NCI-H748 (cell line): ENCODE data around the gene FUOM.
"Not testable (repeated sequence)": the region's sequence is repeated elsewhere in the genome, so short reads cannot be mapped to it uniquely, and the experiment has no call there.

Source experiments
- DNase-seq: peaks from one replicate; lab custom pipeline; 2025; ENCODE audit not compliant: unreplicated experiment; lab: John Stamatoyannopoulos, UW

Gene FUOM

GRCh38 chr10:133388973-133389818, 31.4 kb upstream of the FUOM start:
- no peak for DNase-seq

GRCh38 chr10:133388236-133388972, 30.6 kb upstream of the FUOM start:
- no peak for DNase-seq

- not testable (repeated sequence) for DNase-seq
Measured at GRCh38 chr10:133386951-133387350, 29.1 kb upstream of the FUOM start.

GRCh38 chr10:133385214-133385613, 27.4 kb upstream of the FUOM start:
- DNase-seq, result no peak

GRCh38 chr10:133384071-133384470, 26.3 kb upstream of the FUOM start:
- DNase-seq, result no peak

GRCh38 chr10:133383551-133383950, 25.7 kb upstream of the FUOM start:
- DNase-seq, result no peak

- DNase-seq, result no peak
Measured at GRCh38 chr10:133381036-133381435, 23.2 kb upstream of the FUOM start.

- DNase-seq, result no peak
Measured at GRCh38 chr10:133379801-133380666, 22.2 kb upstream of the FUOM start.

- DNase-seq, result peak; percentile 54
Measured at GRCh38 chr10:133379152-133379800, 21.5 kb upstream of the FUOM start, which contains the start of gene PAOX. TSS of gene PAOX (plus strand) at chr10:133379262. CDS start at chr10:133379317, 55 bp downstream.

- DNase-seq, result peak; percentile 62
Measured at GRCh38 chr10:133378251-133379096, 20.7 kb upstream of the FUOM start.

GRCh38 chr10:133377818-133378250, 20.0 kb upstream of the FUOM start:
- no peak for DNase-seq

GRCh38 chr10:133377025-133377817, 19.4 kb upstream of the FUOM start:
- DNase-seq, result no peak

- not testable (repeated sequence) for DNase-seq
Measured at GRCh38 chr10:133376183-133376582, 18.4 kb upstream of the FUOM start.

GRCh38 chr10:133375357-133376115, 17.7 kb upstream of the FUOM start:
- DNase-seq, result no peak

- peak; percentile 92 for DNase-seq
Measured at GRCh38 chr10:133373174-133374090, 15.6 kb upstream of the FUOM start, which contains the start of gene ECHS1. TSS of gene ECHS1 (minus strand) at chr10:133373354. CDS start at chr10:133373333, 21 bp downstream.

GRCh38 chr10:133372507-133372906, 14.7 kb upstream of the FUOM start:
- DNase-seq, result no peak
